ENCODE data around the gene PPP4R4. TPM values are rescaled to one million over a fixed set of nuclear protein-coding genes. Genes with fewer than 3 reads are reported as not detected.

The PPP4R4 gene
- total and polyA plus RNA-seq, 2 of the 4 experiments (the other 2 are of a cell fraction) = 0.17 to 0.36 TPM

GRCh38 chr14:94213741-94214140, 39.6 kb downstream of the PPP4R4 start:
- no peaks in the 10 kb centered on the region for H3K4me1 ChIP-seq (ENCODE audit: control insufficient read depth, insufficient read depth, low read length)
- no peak overlapping the region for H3K27ac ChIP-seq (ENCODE audit: insufficient read depth, low read length)
- H4K20me1 ChIP-seq (ENCODE audit: insufficient read depth, low read length) = no peaks in the 10 kb centered on the region
- intact Hi-C loops (cut with micrococcal nuclease) (no loop called here), in situ Hi-C loops (cut with MboI; ENCODE audit: low sequenced_read_pairs) (no loop called here), dilution Hi-C loops (cut with HindIII; ENCODE audit: low sequenced_read_pairs, unreplicated experiment) (no loop called here)
- no peak overlapping the region for H4K5ac ChIP-seq (ENCODE audit: low read depth, low read length)
- no peaks in the 10 kb centered on the region for H3K9me1 ChIP-seq (ENCODE audit: insufficient read depth, low read length)
- ATAC-seq (ENCODE audit: low read depth) (no peak), DNase-seq (no peak)
- H2BK20ac ChIP-seq (ENCODE audit: low read depth, low read length) = no peak overlapping the region
- H3K14ac ChIP-seq (replicated peaks; ENCODE audit: low read depth, low read length) = no peak overlapping the region
- H3K9me3 ChIP-seq (ENCODE audit: control insufficient read depth, insufficient read depth, low read length) = peaks cover 3% of the 10 kb centered on the region; the same call in 1 of the 2 replicates
- H2AFZ ChIP-seq (replicated peaks; ENCODE audit: low read length, poor library complexity) = no peak overlapping the region
- no peak overlapping the region for H2BK5ac ChIP-seq (ENCODE audit: low read depth, low read length, poor library complexity, severe bottlenecking)
- no peak overlapping the region for H2AK9ac ChIP-seq (replicated peaks; ENCODE audit: low read depth, low read length, poor library complexity)
- H3K4ac ChIP-seq (ENCODE audit: low read depth, low read length) = no peak overlapping the region
- H3K36me3 ChIP-seq (ENCODE audit: control insufficient read depth, insufficient read depth, low read length) = no peaks in the 10 kb centered on the region
- H3K79me1 ChIP-seq (ENCODE audit: low read depth in 1 of 2, low read length in 2 of 2) = no peaks in the 10 kb centered on the region
- H2BK120ac ChIP-seq (ENCODE audit: low read depth, low read length) = no peak overlapping the region
- BruUV-seq (replicated peaks) = no TSS peak
- no peak overlapping the region for H3K56ac ChIP-seq (ENCODE audit: extremely low read depth, insufficient read depth, low read length)
- 20% methylated on average over 1 of the region's 2 CpGs; no CpG with 5 or more reads in 1 of the 2 experiments for whole genome bisulfite sequencing, 2 experiments (ENCODE audit: extremely low coverage in 2 of 2, insufficient read length in 1 of 2)
- CTCF ChIA-PET = no interaction called here
- H3K18ac ChIP-seq (ENCODE audit: low read depth, low read length) = no peak overlapping the region
- H4K8ac ChIP-seq (ENCODE audit: low read depth in 2 of 2, low read length in 2 of 2) = no peak overlapping the region
- no peak overlapping the region for H3K9ac ChIP-seq (ENCODE audit: low read depth, low read length)
- H3K4me2 ChIP-seq (ENCODE audit: low read depth, low read length) = no peak overlapping the region
- H3K23ac ChIP-seq (ENCODE audit: low read depth, low read length) = no peak overlapping the region
- no peaks in the 10 kb centered on the region for H3K27me3 ChIP-seq (ENCODE audit: control insufficient read depth, insufficient read depth, low read length)
- no peak overlapping the region for H2AK5ac ChIP-seq (ENCODE audit: low read depth, low read length)
- no peak overlapping the region for H3K4me3 ChIP-seq (ENCODE audit: insufficient read depth, low read depth, low read length)
- H4K91ac ChIP-seq (ENCODE audit: insufficient read depth, low read depth, low read length) = no peak overlapping the region
- H2BK15ac ChIP-seq (ENCODE audit: low read depth, low read length) = no peak overlapping the region
- TF ChIP-seq SMC3 (IDR thresholded peaks at IDR 0.05; ENCODE audit: low read depth, low read length) (no peak), USF2 (IDR thresholded peaks at IDR 0.05; ENCODE audit: low read depth, low read length) (no peak)
- POLR2A ChIA-PET (ENCODE audit: unreplicated experiment) = no interaction called here

All from IMR-90 (cell line).